ENCODE results near the gene TMEM156. TPM values are rescaled to one million over a fixed set of nuclear protein-coding genes. Genes with fewer than 3 reads are reported as not detected.

Gene TMEM156
- total and polyA plus RNA-seq, 3 experiments from 2014 or later: 6.7 to 24.3 (median 7.3) TPM

DNA sequence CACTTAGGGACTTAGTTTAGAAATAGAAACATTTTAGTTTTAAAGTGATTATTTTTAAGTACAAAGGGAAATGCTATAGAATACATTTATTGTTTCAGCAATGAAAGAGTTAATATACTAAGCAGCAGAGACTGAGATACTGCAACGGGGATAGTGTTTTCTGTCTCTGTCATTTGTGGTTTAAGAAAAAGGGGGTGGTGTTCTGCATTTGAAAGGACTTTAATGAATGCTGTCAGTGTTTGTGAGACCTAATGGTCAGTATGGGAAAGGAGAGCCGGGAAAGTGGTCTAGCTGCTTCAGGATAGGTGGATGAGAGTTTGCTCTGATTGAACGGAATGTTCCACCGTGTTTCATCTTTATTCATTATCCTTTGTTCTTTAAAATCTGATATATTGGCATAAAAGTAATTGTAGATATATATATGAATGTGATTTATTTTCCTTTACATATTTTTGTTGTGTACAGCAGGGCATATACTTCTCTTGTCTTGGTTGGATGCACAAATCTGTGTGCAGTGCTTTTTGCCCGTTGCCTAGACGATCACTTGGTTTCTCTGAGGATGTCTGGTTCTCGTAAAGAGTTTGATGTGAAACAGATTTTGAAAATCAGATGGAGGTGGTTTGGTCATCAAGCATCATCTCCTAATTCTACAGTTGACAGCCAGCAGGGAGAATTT lies 30.0 kb upstream of the TMEM156 start, which contains the start of gene KLHL5:
Gene KLHL5 (plus strand): TSS at position 139 of the 676 bp plus-strand sequence. CDS start 421 bp downstream, at position 560.
- Histone ChIP-seq H3K27ac (ENCODE audit: low read depth, low read length) (no peak within 1 kb of the TSS), H3K9me3 (ENCODE audit: low read length) (no peaks in the 10 kb centered on the region), H3K27me3 (ENCODE audit: insufficient read depth, low read length, poor library complexity, severe bottlenecking) (no peaks in the 10 kb centered on the region), H3K4me1 (ENCODE audit: insufficient read depth, low read length) (no peaks in the 10 kb centered on the region), H3K4me3 (ENCODE audit: low read length) (no peak within 1 kb of the TSS), H3K36me3 (ENCODE audit: insufficient read depth, low read length) (no peaks in the 10 kb centered on the region)
- peaks cover 16 to 32% (median 32%) of the 10 kb centered on the region in 3 donors for H3K4me1 Mint-ChIP-seq
- DNase-seq: no peak
- no peaks in the 10 kb centered on the region for H3K9me3 Mint-ChIP-seq
- H3K4me3 Mint-ChIP-seq: no peak within 1 kb of the TSS
- no peaks in the 10 kb centered on the region for H3K27me3 Mint-ChIP-seq
- CTCF ChIA-PET: no interaction called here
- POLR2A ChIA-PET: no interaction called here
- H3K27ac Mint-ChIP-seq: peak within 1 kb of the TSS in 2 of 8 donors; percentile 11 to 79
- no peaks in the 10 kb centered on the region for H3K36me3 Mint-ChIP-seq

DNA sequence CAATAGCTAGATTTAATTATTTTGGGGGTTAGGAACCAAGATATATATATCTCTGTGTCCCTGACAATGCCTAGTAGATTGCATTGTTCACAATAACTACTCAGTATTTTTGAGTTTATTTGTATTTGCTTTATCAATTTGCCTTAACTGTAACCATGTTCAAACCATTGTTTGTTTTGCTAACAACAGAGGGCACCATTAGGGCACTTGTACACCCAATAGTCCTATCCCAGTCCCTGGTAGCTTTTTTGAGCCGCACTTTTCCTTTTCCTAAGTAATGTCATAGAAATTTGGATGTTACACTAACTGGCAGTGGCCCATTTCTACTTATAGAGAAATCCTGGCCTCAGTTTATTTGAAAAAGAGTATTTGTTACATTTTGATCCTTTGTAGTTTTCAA lies 29.2 kb upstream of the TMEM156 start:
- no peak overlapping the region for H3K4me3 Mint-ChIP-seq
- DNase-seq: no peak
- no peaks in the 10 kb centered on the region for H3K4me1 ChIP-seq (ENCODE audit: insufficient read depth, low read length)
- H3K36me3 Mint-ChIP-seq: no peaks in the 10 kb centered on the region
- no peaks in the 10 kb centered on the region for H3K36me3 ChIP-seq (ENCODE audit: insufficient read depth, low read length)
- H3K9me3 ChIP-seq (ENCODE audit: low read length): no peaks in the 10 kb centered on the region
- peaks cover 19 to 39% (median 37%) of the 10 kb centered on the region in 3 donors for H3K4me1 Mint-ChIP-seq
- H3K27me3 ChIP-seq (ENCODE audit: insufficient read depth, low read length, poor library complexity, severe bottlenecking): no peaks in the 10 kb centered on the region
- no peaks in the 10 kb centered on the region for H3K9me3 Mint-ChIP-seq
- ChIA-PET CTCF (no interaction called here), POLR2A (no interaction called here)
- no peak overlapping the region for H3K4me3 ChIP-seq (ENCODE audit: low read length)
- H3K27me3 Mint-ChIP-seq: no peaks in the 10 kb centered on the region
- H3K27ac Mint-ChIP-seq: no peak overlapping the region
- no peak overlapping the region for H3K27ac ChIP-seq (ENCODE audit: low read depth, low read length)

DNA sequence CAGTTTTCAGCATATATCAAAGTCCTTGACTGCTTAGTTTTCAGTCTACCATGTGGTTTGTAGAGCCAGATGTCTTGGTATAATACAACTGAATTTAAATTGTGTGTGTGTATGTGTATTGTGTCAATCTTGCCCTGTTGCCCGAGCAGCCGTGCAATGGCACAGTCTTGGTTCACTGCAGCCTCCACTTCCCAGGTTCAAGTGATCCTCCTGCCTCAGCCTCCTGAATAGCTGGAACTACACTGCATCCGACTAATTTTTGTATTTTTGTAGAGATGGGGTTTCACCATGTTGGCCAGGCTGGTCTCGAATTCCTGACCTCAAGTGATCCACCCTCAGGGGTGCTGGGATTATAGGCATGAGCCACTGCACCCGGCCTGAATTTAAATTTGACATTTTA lies 23.8 kb upstream of the TMEM156 start:
- no peak overlapping the region for H3K4me3 ChIP-seq (ENCODE audit: low read length)
- H3K4me1 Mint-ChIP-seq: peaks cover 11 to 52% (median 38%) of the 10 kb centered on the region in 3 donors
- H3K27me3 ChIP-seq (ENCODE audit: insufficient read depth, low read length, poor library complexity, severe bottlenecking): no peaks in the 10 kb centered on the region
- ChIA-PET POLR2A (no interaction called here), CTCF (no interaction called here)
- no peak for DNase-seq
- H3K4me3 Mint-ChIP-seq: no peak overlapping the region
- H3K27me3 Mint-ChIP-seq: no peaks in the 10 kb centered on the region
- H3K36me3 Mint-ChIP-seq: no peaks in the 10 kb centered on the region
- no peaks in the 10 kb centered on the region for H3K4me1 ChIP-seq (ENCODE audit: insufficient read depth, low read length)
- H3K9me3 Mint-ChIP-seq: no peaks in the 10 kb centered on the region
- H3K27ac ChIP-seq (ENCODE audit: low read depth, low read length): no peak overlapping the region
- H3K27ac Mint-ChIP-seq: peak overlapping the region in 1 of 8 donors; percentile 74
- H3K9me3 ChIP-seq (ENCODE audit: low read length): no peaks in the 10 kb centered on the region
- H3K36me3 ChIP-seq (ENCODE audit: insufficient read depth, low read length): no peaks in the 10 kb centered on the region

DNA sequence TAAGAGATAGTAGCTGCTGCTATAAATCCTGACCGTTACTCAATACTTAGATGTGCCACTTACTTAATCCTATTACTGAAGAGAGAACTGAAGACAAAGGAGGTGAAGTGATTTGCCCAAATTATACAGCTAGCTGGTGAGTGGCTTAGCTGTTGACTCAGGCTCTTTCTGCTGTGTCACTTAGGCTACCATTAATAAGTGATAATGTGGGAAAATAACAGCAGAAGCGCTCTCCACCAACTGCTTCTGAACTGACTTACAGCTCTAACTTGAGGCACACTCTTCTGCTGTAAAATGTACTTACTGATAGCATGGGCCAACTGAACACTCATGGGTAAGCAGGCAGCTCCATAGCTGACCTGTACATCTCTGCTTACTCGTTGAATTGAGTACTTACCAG lies 22.3 kb upstream of the TMEM156 start:
- H3K9me3 Mint-ChIP-seq: no peaks in the 10 kb centered on the region
- no peak overlapping the region for H3K4me3 Mint-ChIP-seq
- Histone ChIP-seq H3K4me3 (ENCODE audit: low read length) (no peak overlapping the region), H3K27ac (ENCODE audit: low read depth, low read length) (no peak overlapping the region), H3K4me1 (ENCODE audit: insufficient read depth, low read length) (no peaks in the 10 kb centered on the region), H3K27me3 (ENCODE audit: insufficient read depth, low read length, poor library complexity, severe bottlenecking) (no peaks in the 10 kb centered on the region), H3K36me3 (ENCODE audit: insufficient read depth, low read length) (no peaks in the 10 kb centered on the region), H3K9me3 (ENCODE audit: low read length) (no peaks in the 10 kb centered on the region)
- peaks cover 0 to 3% (median 0%) of the 10 kb centered on the region in 3 donors for H3K36me3 Mint-ChIP-seq
- ChIA-PET CTCF (no interaction called here), POLR2A (no interaction called here)
- no peak for DNase-seq
- peaks cover 5 to 50% (median 33%) of the 10 kb centered on the region in 3 donors for H3K4me1 Mint-ChIP-seq
- H3K27ac Mint-ChIP-seq: no peak overlapping the region
- no peaks in the 10 kb centered on the region for H3K27me3 Mint-ChIP-seq

DNA sequence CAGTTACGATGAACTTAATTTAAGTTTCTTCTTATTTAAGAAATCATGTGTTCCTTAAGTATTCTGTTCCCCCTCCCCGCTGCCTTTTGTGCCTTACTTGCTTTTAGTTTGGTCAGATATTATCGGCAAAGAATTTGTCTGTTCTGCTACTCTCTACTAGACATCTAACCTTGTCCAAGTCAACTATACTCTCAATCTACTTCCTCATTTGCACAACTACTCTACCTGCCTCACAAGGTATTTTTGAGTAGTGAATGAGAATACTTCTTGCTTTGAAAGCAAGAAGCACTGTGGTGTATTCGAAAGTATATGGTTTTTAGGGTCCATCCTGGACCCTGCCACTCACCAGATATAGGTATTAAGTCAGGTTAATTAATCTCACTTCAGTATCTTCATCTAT lies 21.8 kb upstream of the TMEM156 start:
- ChIA-PET POLR2A (no interaction called here), CTCF (no interaction called here)
- Histone ChIP-seq H3K36me3 (ENCODE audit: insufficient read depth, low read length) (no peaks in the 10 kb centered on the region), H3K27ac (ENCODE audit: low read depth, low read length) (no peak overlapping the region), H3K27me3 (ENCODE audit: insufficient read depth, low read length, poor library complexity, severe bottlenecking) (no peaks in the 10 kb centered on the region), H3K4me3 (ENCODE audit: low read length) (no peak overlapping the region), H3K4me1 (ENCODE audit: insufficient read depth, low read length) (peaks cover under 1% of the 10 kb centered on the region), H3K9me3 (ENCODE audit: low read length) (no peaks in the 10 kb centered on the region)
- peaks cover 0 to 3% (median 0%) of the 10 kb centered on the region in 3 donors for H3K36me3 Mint-ChIP-seq
- DNase-seq: no peak
- H3K4me3 Mint-ChIP-seq: no peak overlapping the region
- H3K9me3 Mint-ChIP-seq: no peaks in the 10 kb centered on the region
- H3K4me1 Mint-ChIP-seq: peaks cover 5 to 53% (median 33%) of the 10 kb centered on the region in 3 donors
- H3K27ac Mint-ChIP-seq: peak overlapping the region in 1 of 8 donors; percentile 17
- H3K27me3 Mint-ChIP-seq: no peaks in the 10 kb centered on the region

DNA sequence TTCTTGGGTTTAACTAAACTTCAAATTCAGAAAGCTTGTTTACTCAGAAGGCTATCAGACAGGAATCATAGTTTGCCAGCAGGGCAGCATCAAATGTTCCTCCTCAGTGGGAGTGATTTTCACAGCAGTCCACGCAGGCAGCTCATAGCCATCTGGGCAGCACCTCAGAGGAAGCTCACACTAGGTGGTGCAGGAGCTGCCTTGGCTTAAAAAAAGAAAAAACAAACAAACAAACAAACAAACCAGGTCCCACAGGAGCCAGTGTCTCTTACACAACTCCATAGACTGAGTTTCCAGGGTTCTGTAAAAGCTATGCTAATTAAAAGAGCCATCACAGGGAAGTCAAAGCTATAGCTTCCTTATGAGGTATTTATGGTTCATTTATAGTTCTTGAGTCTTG lies 19.3 kb upstream of the TMEM156 start:
- peaks cover 25% of the 10 kb centered on the region for H3K4me1 ChIP-seq (ENCODE audit: insufficient read depth, low read length)
- H3K27me3 Mint-ChIP-seq: no peaks in the 10 kb centered on the region
- H3K9me3 ChIP-seq (ENCODE audit: low read length): no peaks in the 10 kb centered on the region
- peak overlapping the region in 1 of 7 donors; percentile 10 for H3K4me3 Mint-ChIP-seq
- peaks cover 0 to 3% (median 0%) of the 10 kb centered on the region in 3 donors for H3K36me3 Mint-ChIP-seq
- peaks cover 21 to 72% (median 53%) of the 10 kb centered on the region in 3 donors for H3K4me1 Mint-ChIP-seq
- no peak overlapping the region for H3K27ac Mint-ChIP-seq
- H3K36me3 ChIP-seq (ENCODE audit: insufficient read depth, low read length): no peaks in the 10 kb centered on the region
- ChIA-PET CTCF (no interaction called here), POLR2A (interaction anchor here (0.7 kb wide), 1 partner anchor 353 kb away, joined by 3 read pairs; no protein-coding TSS in a partner anchor)
- no peak for DNase-seq
- H3K9me3 Mint-ChIP-seq: no peaks in the 10 kb centered on the region
- no peak overlapping the region for H3K27ac ChIP-seq (ENCODE audit: low read depth, low read length)
- H3K4me3 ChIP-seq (ENCODE audit: low read length): no peak overlapping the region
- no peaks in the 10 kb centered on the region for H3K27me3 ChIP-seq (ENCODE audit: insufficient read depth, low read length, poor library complexity, severe bottlenecking)

DNA sequence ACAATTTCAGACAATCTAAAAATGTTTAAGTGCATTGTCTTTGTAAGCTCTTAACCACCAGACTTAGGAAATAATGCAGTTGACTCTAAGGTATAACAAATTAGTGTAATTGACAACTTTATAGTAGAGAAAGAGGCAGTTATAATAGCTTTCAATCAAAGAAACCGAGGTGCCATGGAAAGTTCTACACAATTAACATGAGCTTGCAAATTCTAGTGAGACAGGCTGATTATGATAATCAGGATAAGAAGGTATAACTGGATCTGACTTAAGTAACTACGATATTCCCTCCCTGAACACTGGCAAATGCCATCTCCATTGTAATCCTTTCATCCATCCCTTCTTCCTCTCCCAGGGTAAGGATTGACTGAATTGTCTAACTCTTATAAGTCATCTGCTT lies 18.4 kb upstream of the TMEM156 start:
- H3K27me3 Mint-ChIP-seq: no peaks in the 10 kb centered on the region
- Histone ChIP-seq H3K9me3 (ENCODE audit: low read length) (no peaks in the 10 kb centered on the region), H3K27me3 (ENCODE audit: insufficient read depth, low read length, poor library complexity, severe bottlenecking) (no peaks in the 10 kb centered on the region), H3K4me3 (ENCODE audit: low read length) (no peak overlapping the region), H3K36me3 (ENCODE audit: insufficient read depth, low read length) (no peaks in the 10 kb centered on the region), H3K27ac (ENCODE audit: low read depth, low read length) (no peak overlapping the region), H3K4me1 (ENCODE audit: insufficient read depth, low read length) (peaks cover 29% of the 10 kb centered on the region)
- DNase-seq: no peak
- H3K27ac Mint-ChIP-seq: peak overlapping the region in 1 of 8 donors; percentile 10
- H3K36me3 Mint-ChIP-seq: peaks cover 0 to 3% (median 0%) of the 10 kb centered on the region in 3 donors
- H3K4me1 Mint-ChIP-seq: peaks cover 30 to 77% (median 62%) of the 10 kb centered on the region in 3 donors
- CTCF ChIA-PET: interaction anchor here (0.8 to 1.0 kb wide), 2 partner anchors 23 to 85 kb away, joined by 3 read pairs; no protein-coding TSS in a partner anchor
- H3K4me3 Mint-ChIP-seq: no peak overlapping the region
- no peaks in the 10 kb centered on the region for H3K9me3 Mint-ChIP-seq
- POLR2A ChIA-PET: no interaction called here

DNA sequence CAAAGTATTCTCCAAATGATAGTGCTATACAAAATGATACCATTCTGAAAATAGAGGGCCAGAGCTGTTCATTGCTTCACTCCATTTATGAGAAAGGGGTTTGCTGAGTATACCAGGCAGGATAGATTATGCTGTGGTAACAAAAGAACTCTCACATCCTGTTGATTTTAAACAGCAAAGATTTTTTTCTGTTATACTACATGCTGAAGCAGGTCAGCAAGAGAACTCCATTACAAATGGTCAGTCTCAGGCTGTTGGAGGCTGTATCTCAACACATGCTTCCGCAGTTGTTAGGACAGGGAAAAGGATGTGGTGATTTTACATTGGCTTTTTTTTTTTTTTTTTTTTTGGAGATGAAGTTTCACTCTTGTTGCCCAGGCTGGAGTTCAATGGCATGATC lies 16.1 kb upstream of the TMEM156 start:
- no peaks in the 10 kb centered on the region for H3K9me3 Mint-ChIP-seq
- peaks cover 0 to 6% (median 3%) of the 10 kb centered on the region in 3 donors for H3K36me3 Mint-ChIP-seq
- DNase-seq: peak in 1 of 5 donors; percentile 23
- Histone ChIP-seq H3K27ac (ENCODE audit: low read depth, low read length) (no peak overlapping the region), H3K9me3 (ENCODE audit: low read length) (no peaks in the 10 kb centered on the region), H3K4me1 (ENCODE audit: insufficient read depth, low read length) (peaks cover 39% of the 10 kb centered on the region), H3K4me3 (ENCODE audit: low read length) (no peak overlapping the region), H3K36me3 (ENCODE audit: insufficient read depth, low read length) (no peaks in the 10 kb centered on the region), H3K27me3 (ENCODE audit: insufficient read depth, low read length, poor library complexity, severe bottlenecking) (no peaks in the 10 kb centered on the region)
- CTCF ChIA-PET: no interaction called here
- H3K4me1 Mint-ChIP-seq: peaks cover 44 to 73% (median 68%) of the 10 kb centered on the region in 3 donors
- POLR2A ChIA-PET: no interaction called here
- H3K4me3 Mint-ChIP-seq: peak overlapping the region in 4 of 7 donors; percentile 17 to 32 (median 24)
- H3K27ac Mint-ChIP-seq: peak overlapping the region in 5 of 8 donors; percentile 8 to 83 (median 34)
- peaks cover 0 to 3% of the 10 kb centered on the region in 2 donors for H3K27me3 Mint-ChIP-seq

All from CD8-positive, alpha-beta memory T cell (primary cell).